Measurements from ENCODE around the gene ATRIP.
"Not testable (repeated sequence)": the region's sequence is repeated elsewhere in the genome, so short reads cannot be mapped to it uniquely, and the experiment has no call there.

The ATRIP gene

GRCh38 chr3:48472673-48472922 lies 26.1 kb downstream of the ATRIP start:
- no peak for DNase-seq

GRCh38 chr3:48472923-48473616 lies 26.5 kb downstream of the ATRIP start:
- DNase-seq, result peak; percentile 93 to 96

- DNase-seq, result no peak
Observed at GRCh38 chr3:48473617-48473952, 27.0 kb downstream of the ATRIP start.

- not testable (repeated sequence) for DNase-seq
Observed at GRCh38 chr3:48474031-48474430, 27.5 kb downstream of the ATRIP start.

- DNase-seq, result no peak
Observed at GRCh38 chr3:48474619-48475018, 28.1 kb downstream of the ATRIP start.

- DNase-seq, result no peak
Observed at GRCh38 chr3:48475188-48475587, 28.7 kb downstream of the ATRIP start.

- DNase-seq, result no peak
Observed at GRCh38 chr3:48476426-48477053, 30.0 kb downstream of the ATRIP start.

GRCh38 chr3:48477959-48478520 lies 31.5 kb downstream of the ATRIP start:
- no peak for DNase-seq

GRCh38 chr3:48478626-48479555 lies 32.4 kb downstream of the ATRIP start:
- DNase-seq, result peak; percentile 36 to 52

GRCh38 chr3:48480891-48481290 lies 34.4 kb downstream of the ATRIP start:
- not testable (repeated sequence) for DNase-seq

- DNase-seq, result not testable (repeated sequence)
Observed at GRCh38 chr3:48482822-48483221, 36.3 kb downstream of the ATRIP start.

GRCh38 chr3:48486952-48487351 lies 40.4 kb downstream of the ATRIP start:
- DNase-seq, result no peak

GRCh38 chr3:48492461-48493202 lies 46.1 kb downstream of the ATRIP start:
- DNase-seq, result no peak

- no peak for DNase-seq
Observed at GRCh38 chr3:48493203-48493501, 46.6 kb downstream of the ATRIP start.

- no peak for DNase-seq
Observed at GRCh38 chr3:48500656-48501055, 54.1 kb downstream of the ATRIP start.

GRCh38 chr3:48501196-48501595 lies 54.7 kb downstream of the ATRIP start:
- no peak for DNase-seq

GRCh38 chr3:48502121-48502520 lies 55.6 kb downstream of the ATRIP start:
- no peak for DNase-seq

- DNase-seq, result no peak
Observed at GRCh38 chr3:48502728-48503168, 56.2 kb downstream of the ATRIP start.

- no peak for DNase-seq
Observed at GRCh38 chr3:48503401-48504050, 57.0 kb downstream of the ATRIP start.

GRCh38 chr3:48504051-48504946 lies 57.8 kb downstream of the ATRIP start, which contains the start of gene SHISA5:
Gene SHISA5, minus strand, starts transcription at chr3:48504174. Its CDS starts 80 bp downstream, at chr3:48504094.
- peak; percentile 41 to 59 for DNase-seq

- no peak for DNase-seq
Observed at GRCh38 chr3:48505146-48505545, 58.6 kb downstream of the ATRIP start.
